Chondrocyte (in vitro differentiated cells): ENCODE results near the gene GPC6. TPM values are rescaled to one million over a fixed set of nuclear protein-coding genes. Genes with fewer than 3 reads are reported as not detected.

Experiments
- DNase-seq: peaks from one replicate; pipeline ENCODE4 v3.0.0; 2021; ENCODE audit warnings: mixed read lengths, low spot score
- H3K27ac Mint-ChIP-seq: one replicate; pipeline ENCODE4 v1.8.0; 2021; ENCODE audit warnings: mild to moderate bottlenecking, moderate library complexity, mixed read lengths; ENCODE audit not compliant: unreplicated experiment
- H3K27me3 Mint-ChIP-seq: 2 replicates; pipeline ENCODE4 v1.8.0; 2021; ENCODE audit warnings: low read depth, mixed read lengths
- H3K36me3 Mint-ChIP-seq: 2 replicates; pipeline ENCODE4 v1.8.0; 2021; ENCODE audit warnings: low read depth, mixed read lengths
- H3K4me1 Mint-ChIP-seq: 2 replicates; pipeline ENCODE4 v1.8.0; 2021; ENCODE audit warnings: low read depth, mild to moderate bottlenecking, mixed read lengths
- H3K4me3 Mint-ChIP-seq: one replicate; pipeline ENCODE4 v1.8.0; 2021; ENCODE audit warnings: mild to moderate bottlenecking, moderate library complexity, mixed read lengths; ENCODE audit not compliant: unreplicated experiment
- H3K9me3 Mint-ChIP-seq: 2 replicates; pipeline ENCODE4 v1.8.0; 2021; ENCODE audit warnings: low read depth, mixed read lengths
- total RNA-seq: library from RNA; stranded (reverse); gene quantifications from 3 replicates; pipeline ENCODE4 v1.2.1, GENCODE V29; 2021
- TF ChIP-seq, protein P1 (sequence below): fragments of 200-600 bp; sonication (generic); IDR thresholded peaks from 2 replicates; pipeline ENCODE4 v1.5.0; 2021; ENCODE audit warnings: antibody characterized with exemption, mild to moderate bottlenecking, moderate library complexity

The GPC6 gene
- total RNA-seq, 1 donor from 2014 or later: 76.1 TPM

DNA sequence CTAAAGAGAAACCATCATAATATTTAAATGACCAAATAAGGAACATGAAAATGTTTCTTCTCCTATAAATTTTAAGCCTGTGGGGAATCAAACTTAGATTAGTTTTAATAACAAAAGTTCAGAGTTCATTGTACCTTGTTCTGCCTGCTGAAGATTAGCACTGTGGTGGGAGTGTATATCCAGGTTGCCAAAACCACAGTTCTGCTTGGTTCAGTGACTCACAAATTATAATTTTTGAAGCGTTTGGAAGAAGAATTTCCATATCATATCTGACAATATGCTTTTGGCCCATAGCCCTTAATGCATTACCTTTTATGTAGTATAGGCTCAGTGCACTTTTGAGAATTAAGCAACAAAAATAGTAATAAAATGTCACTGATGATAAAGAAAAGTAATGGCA, 545.2 kb downstream of the GPC6 start:
- TF ChIP-seq, protein P1, sequence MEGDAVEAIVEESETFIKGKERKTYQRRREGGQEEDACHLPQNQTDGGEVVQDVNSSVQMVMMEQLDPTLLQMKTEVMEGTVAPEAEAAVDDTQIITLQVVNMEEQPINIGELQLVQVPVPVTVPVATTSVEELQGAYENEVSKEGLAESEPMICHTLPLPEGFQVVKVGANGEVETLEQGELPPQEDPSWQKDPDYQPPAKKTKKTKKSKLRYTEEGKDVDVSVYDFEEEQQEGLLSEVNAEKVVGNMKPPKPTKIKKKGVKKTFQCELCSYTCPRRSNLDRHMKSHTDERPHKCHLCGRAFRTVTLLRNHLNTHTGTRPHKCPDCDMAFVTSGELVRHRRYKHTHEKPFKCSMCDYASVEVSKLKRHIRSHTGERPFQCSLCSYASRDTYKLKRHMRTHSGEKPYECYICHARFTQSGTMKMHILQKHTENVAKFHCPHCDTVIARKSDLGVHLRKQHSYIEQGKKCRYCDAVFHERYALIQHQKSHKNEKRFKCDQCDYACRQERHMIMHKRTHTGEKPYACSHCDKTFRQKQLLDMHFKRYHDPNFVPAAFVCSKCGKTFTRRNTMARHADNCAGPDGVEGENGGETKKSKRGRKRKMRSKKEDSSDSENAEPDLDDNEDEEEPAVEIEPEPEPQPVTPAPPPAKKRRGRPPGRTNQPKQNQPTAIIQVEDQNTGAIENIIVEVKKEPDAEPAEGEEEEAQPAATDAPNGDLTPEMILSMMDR: no peak
- peaks cover 3% of the 10 kb centered on the region for H3K9me3 Mint-ChIP-seq
- no peaks in the 10 kb centered on the region for H3K27me3 Mint-ChIP-seq
- H3K4me3 Mint-ChIP-seq: no peak overlapping the region
- DNase-seq: no peak
- H3K27ac Mint-ChIP-seq: no peak overlapping the region
- peaks cover 2% of the 10 kb centered on the region for H3K36me3 Mint-ChIP-seq
- H3K4me1 Mint-ChIP-seq: peaks cover 96% of the 10 kb centered on the region

DNA sequence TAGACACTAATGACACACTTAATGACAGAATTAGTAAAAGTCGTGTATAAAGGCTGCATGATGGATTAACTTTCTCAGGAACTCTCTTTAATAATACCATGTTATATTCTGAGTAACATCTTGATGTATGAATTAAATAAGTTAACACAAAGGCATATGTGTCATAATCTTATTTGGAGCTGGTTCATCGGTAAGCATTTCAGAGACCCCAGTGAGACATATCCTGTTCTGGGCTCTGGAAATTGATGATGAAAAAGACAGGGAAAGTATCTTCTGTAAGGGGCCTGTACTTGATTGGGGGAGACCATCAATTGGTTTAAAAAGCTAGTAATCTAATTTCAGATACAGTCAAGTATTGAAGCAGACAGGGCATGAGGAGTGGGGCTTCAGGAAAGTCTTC, 547.9 kb downstream of the GPC6 start:
- peaks cover 2% of the 10 kb centered on the region for H3K36me3 Mint-ChIP-seq
- TF ChIP-seq, protein P1: no peak
- no peak overlapping the region for H3K4me3 Mint-ChIP-seq
- H3K4me1 Mint-ChIP-seq: peaks cover 85% of the 10 kb centered on the region
- no peak for DNase-seq
- H3K9me3 Mint-ChIP-seq: peaks cover 3% of the 10 kb centered on the region
- H3K27me3 Mint-ChIP-seq: no peaks in the 10 kb centered on the region
- H3K27ac Mint-ChIP-seq: peak overlapping the region; percentile 95

DNA sequence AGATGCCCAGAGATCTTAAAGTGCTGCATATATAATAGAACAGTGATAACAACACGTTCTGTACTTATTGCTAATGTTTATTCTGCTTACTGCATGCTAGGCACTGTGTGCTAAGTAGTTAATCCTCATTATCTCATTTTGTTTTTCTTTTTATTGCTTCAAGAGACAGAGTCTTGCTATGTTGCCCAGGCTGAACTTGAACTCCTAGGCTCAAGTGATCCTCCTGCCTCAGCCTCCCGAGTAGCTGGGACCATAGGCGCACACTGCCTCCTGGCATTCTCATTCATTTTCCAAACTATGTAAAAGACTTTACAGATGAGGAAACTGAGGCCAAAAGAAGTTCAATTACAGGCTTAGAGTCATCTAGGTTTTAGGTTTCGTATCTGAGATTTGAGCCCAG, 548.4 kb downstream of the GPC6 start:
- H3K4me1 Mint-ChIP-seq: peaks cover 82% of the 10 kb centered on the region
- H3K9me3 Mint-ChIP-seq: peaks cover 3% of the 10 kb centered on the region
- peak overlapping the region; percentile 95 for H3K27ac Mint-ChIP-seq
- TF ChIP-seq, protein P1: no peak
- no peaks in the 10 kb centered on the region for H3K27me3 Mint-ChIP-seq
- peaks cover 2% of the 10 kb centered on the region for H3K36me3 Mint-ChIP-seq
- no peak for DNase-seq
- no peak overlapping the region for H3K4me3 Mint-ChIP-seq

DNA sequence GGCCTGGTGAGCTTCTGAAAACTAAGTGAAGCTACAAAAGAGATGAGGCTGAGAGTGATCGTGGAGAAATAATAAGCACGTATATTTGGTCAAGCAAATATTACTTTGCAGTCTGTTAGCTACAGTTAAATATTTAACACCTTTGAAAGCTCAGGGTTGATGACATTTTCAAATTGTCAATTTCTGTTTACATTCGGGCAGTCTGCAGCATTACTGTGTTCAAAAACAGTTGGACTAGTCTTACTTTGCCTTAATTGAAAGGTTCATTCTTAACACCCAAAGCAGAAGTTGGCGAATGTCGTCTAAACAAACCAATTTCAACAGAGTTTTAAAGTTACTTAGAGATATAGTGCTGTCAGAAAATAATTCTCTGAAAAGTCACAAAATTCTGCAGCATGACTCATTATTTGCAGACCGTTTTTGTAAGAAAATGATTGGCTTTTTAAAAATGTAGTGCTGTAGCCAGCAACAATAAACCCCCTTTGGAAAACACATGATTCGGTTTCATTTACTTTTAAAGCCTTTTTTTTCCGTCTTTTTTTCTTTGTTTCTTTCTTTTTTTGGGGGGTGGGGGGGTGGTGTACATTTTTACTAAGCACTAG, 549.0 kb downstream of the GPC6 start:
- TF ChIP-seq, protein P1: peak; percentile 36
- H3K36me3 Mint-ChIP-seq: peaks cover 2% of the 10 kb centered on the region
- no peaks in the 10 kb centered on the region for H3K27me3 Mint-ChIP-seq
- peak overlapping the region; percentile 95 for H3K27ac Mint-ChIP-seq
- peaks cover 77% of the 10 kb centered on the region for H3K4me1 Mint-ChIP-seq
- H3K4me3 Mint-ChIP-seq: peak overlapping the region; percentile 29
- no peak for DNase-seq
- H3K9me3 Mint-ChIP-seq: peaks cover 3% of the 10 kb centered on the region

DNA sequence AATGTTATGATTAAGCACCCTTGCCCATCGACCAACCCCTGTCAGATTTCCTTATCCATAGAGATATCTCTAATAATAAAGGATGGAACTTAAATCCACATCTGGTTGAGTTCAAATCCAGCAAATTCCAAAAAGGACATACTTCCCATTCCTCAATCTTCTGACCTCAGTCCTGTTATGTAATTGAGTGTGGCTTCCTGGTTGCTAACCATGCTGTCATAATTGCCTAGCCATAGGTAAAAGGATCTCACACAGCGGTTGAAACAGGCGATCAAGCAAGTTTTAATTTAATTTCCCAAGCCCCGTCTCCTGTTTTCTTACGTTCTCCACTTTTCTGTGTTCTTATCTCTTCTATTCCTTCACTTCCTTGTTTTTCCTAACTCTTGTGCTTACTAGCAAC, 550.3 kb downstream of the GPC6 start:
- peaks cover 3% of the 10 kb centered on the region for H3K9me3 Mint-ChIP-seq
- DNase-seq: no peak
- peak overlapping the region; percentile 79 for H3K27ac Mint-ChIP-seq
- H3K4me3 Mint-ChIP-seq: no peak overlapping the region
- H3K4me1 Mint-ChIP-seq: peaks cover 63% of the 10 kb centered on the region
- H3K27me3 Mint-ChIP-seq: no peaks in the 10 kb centered on the region
- TF ChIP-seq, protein P1: no peak
- peaks cover 2% of the 10 kb centered on the region for H3K36me3 Mint-ChIP-seq
